HEK293 (cell line): ENCODE measurements around the gene TET3.

Experiments used
- ATF2 ChIP-seq: fragments of 450-650 bp; formaldehyde crosslinking; IDR thresholded peaks from 2 replicates; pipeline ENCODE4 v1.5.1; 2016; ENCODE audit warnings: missing biosample characterization, missing genetic modification characterization, low read depth
- BCL6B ChIP-seq: fragments of 450-650 bp; formaldehyde crosslinking; IDR thresholded peaks from 2 replicates; pipeline ENCODE4 v1.5.1; 2017; ENCODE audit warnings: missing biosample characterization, missing genetic modification characterization
- GLIS1 ChIP-seq: fragments of 450-650 bp; formaldehyde crosslinking; IDR thresholded peaks from 2 replicates; pipeline ENCODE4 v1.5.1; 2016; ENCODE audit warnings: missing biosample characterization, missing genetic modification characterization
- GLIS2 ChIP-seq: fragments of 450-650 bp; formaldehyde crosslinking; IDR thresholded peaks from 2 replicates; pipeline ENCODE4 v1.5.1; 2016; ENCODE audit warnings: missing biosample characterization, missing genetic modification characterization
- KLF16 ChIP-seq: fragments of 450-650 bp; formaldehyde crosslinking; IDR thresholded peaks from 2 replicates; pipeline ENCODE4 v1.5.1; 2017; ENCODE audit warnings: missing biosample characterization, missing genetic modification characterization
- PRDM1 ChIP-seq: fragments of 450-650 bp; formaldehyde crosslinking; IDR thresholded peaks from 2 replicates; pipeline ENCODE4; 2016; ENCODE audit warnings: missing biosample characterization, missing genetic modification characterization
- TRIM28 ChIP-seq: IDR thresholded peaks from 2 replicates; pipeline ENCODE4 v1.6.1; 2011; ENCODE audit warnings: low read length, control low read depth, borderline replicate concordance
- WT1 ChIP-seq: fragments of 450-650 bp; formaldehyde crosslinking; IDR thresholded peaks from 2 replicates; pipeline ENCODE4 v1.5.1; 2016; ENCODE audit warnings: missing biosample characterization, missing genetic modification characterization
- ZBTB17 ChIP-seq: fragments of 450-650 bp; formaldehyde crosslinking; IDR thresholded peaks from 2 replicates; pipeline ENCODE4 v1.5.1; 2016; ENCODE audit warnings: missing biosample characterization, missing genetic modification characterization
- ZBTB20 ChIP-seq: fragments of 450-650 bp; formaldehyde crosslinking; IDR thresholded peaks from 2 replicates; pipeline ENCODE4 v1.5.1; 2016; ENCODE audit warnings: missing biosample characterization, missing genetic modification characterization
- ZBTB7A ChIP-seq: fragments of 450-650 bp; formaldehyde crosslinking; IDR thresholded peaks from 2 replicates; pipeline ENCODE4 v1.5.1; 2016; ENCODE audit warnings: low read depth, missing biosample characterization, missing genetic modification characterization
- ZFP41 ChIP-seq: fragments of 450-650 bp; formaldehyde crosslinking; IDR thresholded peaks from 2 replicates; pipeline ENCODE4 v1.5.1; 2016; ENCODE audit warnings: missing biosample characterization, missing genetic modification characterization, borderline replicate concordance
- ZIC2 ChIP-seq: fragments of 450-650 bp; formaldehyde crosslinking; IDR thresholded peaks from 2 replicates; pipeline ENCODE4 v1.5.1; 2016; ENCODE audit warnings: missing biosample characterization, missing genetic modification characterization
- ZNF138 ChIP-seq: fragments of 450-650 bp; formaldehyde crosslinking; IDR thresholded peaks from 2 replicates; pipeline ENCODE4 v1.5.1; 2016; ENCODE audit warnings: missing biosample characterization, missing genetic modification characterization, borderline replicate concordance
- ZNF16 ChIP-seq: fragments of 450-650 bp; formaldehyde crosslinking; IDR thresholded peaks from 2 replicates; pipeline ENCODE4 v1.5.1; 2016; ENCODE audit warnings: low read depth, missing biosample characterization, missing genetic modification characterization
- ZNF169 ChIP-seq: fragments of 450-650 bp; formaldehyde crosslinking; IDR thresholded peaks from 2 replicates; pipeline ENCODE4 v1.5.1; 2016; ENCODE audit warnings: missing biosample characterization, missing genetic modification characterization
- ZNF211 ChIP-seq: fragments of 450-650 bp; formaldehyde crosslinking; IDR thresholded peaks from 2 replicates; pipeline ENCODE4 v1.5.1; 2016; ENCODE audit warnings: low read depth, missing biosample characterization, missing genetic modification characterization
- ZNF266 ChIP-seq: fragments of 450-650 bp; formaldehyde crosslinking; IDR thresholded peaks from 2 replicates; pipeline ENCODE4 v1.5.1; 2016; ENCODE audit warnings: missing biosample characterization, missing genetic modification characterization, low read depth
- ZNF366 ChIP-seq: fragments of 450-650 bp; formaldehyde crosslinking; conservative IDR thresholded peaks from 2 replicates; pipeline ENCODE4 v1.5.1; 2016; ENCODE audit warnings: missing biosample characterization, missing genetic modification characterization
- ZNF391 ChIP-seq: fragments of 450-650 bp; formaldehyde crosslinking; IDR thresholded peaks from 2 replicates; pipeline ENCODE4 v1.5.1; 2016; ENCODE audit warnings: low read depth, missing biosample characterization, missing genetic modification characterization, borderline replicate concordance
- ZNF473 ChIP-seq: fragments of 450-650 bp; formaldehyde crosslinking; IDR thresholded peaks from 2 replicates; pipeline ENCODE4 v1.5.1; 2017; ENCODE audit warnings: missing biosample characterization, missing genetic modification characterization
- ZNF48 ChIP-seq: fragments of 450-650 bp; formaldehyde crosslinking; IDR thresholded peaks from 2 replicates; pipeline ENCODE4 v1.5.1; 2016; ENCODE audit warnings: missing biosample characterization, missing genetic modification characterization
- ZNF560 ChIP-seq: fragments of 450-650 bp; formaldehyde crosslinking; IDR thresholded peaks from 2 replicates; pipeline ENCODE4 v1.5.1; 2017; ENCODE audit warnings: missing biosample characterization, missing genetic modification characterization, borderline replicate concordance
- ZNF571 ChIP-seq: fragments of 450-650 bp; formaldehyde crosslinking; IDR thresholded peaks from 2 replicates; pipeline ENCODE4 v1.5.0; 2017; ENCODE audit warnings: missing biosample characterization, missing genetic modification characterization
- ZNF596 ChIP-seq: fragments of 450-650 bp; IDR thresholded peaks from 2 replicates; pipeline ENCODE4 v1.5.0; 2018; ENCODE audit warnings: missing biosample characterization, mild to moderate bottlenecking, missing genetic modification characterization, moderate library complexity
- ZNF621 ChIP-seq: fragments of 450-650 bp; formaldehyde crosslinking; IDR thresholded peaks from 2 replicates; pipeline ENCODE4 v1.5.1; 2017; ENCODE audit warnings: missing biosample characterization, missing genetic modification characterization
- ZNF658 ChIP-seq: fragments of 450-650 bp; formaldehyde crosslinking; IDR thresholded peaks from 2 replicates; pipeline ENCODE4; 2016; ENCODE audit warnings: missing biosample characterization, missing genetic modification characterization
- ZNF677 ChIP-seq: fragments of 450-650 bp; IDR thresholded peaks from 2 replicates; pipeline ENCODE4 v1.5.0; 2018; ENCODE audit warnings: missing biosample characterization, mild to moderate bottlenecking, missing genetic modification characterization, moderate library complexity
- ZNF747 ChIP-seq: fragments of 450-650 bp; formaldehyde crosslinking; IDR thresholded peaks from 2 replicates; pipeline ENCODE4 v1.5.1; 2016; ENCODE audit warnings: missing biosample characterization, missing genetic modification characterization
- ZNF768 ChIP-seq: fragments of 450-650 bp; formaldehyde crosslinking; IDR thresholded peaks from 2 replicates; pipeline ENCODE4 v1.5.1; 2018; ENCODE audit warnings: missing biosample characterization, mild to moderate bottlenecking, missing genetic modification characterization
- ZNF785 ChIP-seq: fragments of 450-650 bp; formaldehyde crosslinking; IDR thresholded peaks from 2 replicates; pipeline ENCODE4 v1.5.1; 2016; ENCODE audit warnings: missing biosample characterization, missing genetic modification characterization
- ZSCAN4 ChIP-seq: fragments of 450-650 bp; formaldehyde crosslinking; IDR thresholded peaks from 2 replicates; pipeline ENCODE4 v1.5.1; 2017; ENCODE audit warnings: missing biosample characterization, missing genetic modification characterization
- TF ChIP-seq, protein P1 (sequence below): fragments of 450-650 bp; formaldehyde crosslinking; conservative IDR thresholded peaks from 2 replicates; pipeline ENCODE4 v1.5.1; 2016; ENCODE audit warnings: low read depth, missing biosample characterization, missing genetic modification characterization

Gene TET3

GRCh38 chr2:74004212-74005182, 19.8 kb downstream of the TET3 start (continued):
- TF ChIP-seq ZFP41 (no peak), ZNF677 (no peak), ZNF211 (tag by site-specific recombination) (no peak), ZNF785 (tag by site-specific recombination) (no peak), ZNF138 (no peak), ZNF391 (tag by site-specific recombination) (no peak), ZNF169 (tag by site-specific recombination) (no peak), ZNF621 (tag by site-specific recombination) (no peak), PRDM1 (tag by site-specific recombination) (no peak), WT1 (tag by site-specific recombination) (0 out of 2 replicates have a peak, but pooled peaks have one; percentile 14), GLIS2 (no peak), GLIS1 (tag by site-specific recombination) (peak; percentile 65), ZNF747 (tag by site-specific recombination) (no peak), ATF2 (no peak), ZNF596 (no peak), ZBTB20 (tag by site-specific recombination) (no peak), ZIC2 (tag by site-specific recombination) (0 out of 2 replicates have a peak, but pooled peaks have one; percentile 7), ZNF366 (tag by site-specific recombination) (no peak), ZBTB17 (tag by site-specific recombination) (peak; percentile 67), ZSCAN4 (no peak), TRIM28 (no peak), ZNF571 (tag by site-specific recombination) (no peak), KLF16 (tag by site-specific recombination) (no peak), ZNF48 (tag by site-specific recombination) (no peak), ZNF473 (tag by site-specific recombination) (no peak), BCL6B (tag by site-specific recombination) (no peak), ZNF560 (tag by site-specific recombination) (no peak), ZNF658 (tag by site-specific recombination) (no peak), ZNF266 (tag by site-specific recombination) (no peak), ZBTB7A (tag by site-specific recombination) (no peak), ZNF16 (tag by site-specific recombination) (no peak), ZNF768 (tag by site-specific recombination) (no peak)
- TF ChIP-seq, protein P1, sequence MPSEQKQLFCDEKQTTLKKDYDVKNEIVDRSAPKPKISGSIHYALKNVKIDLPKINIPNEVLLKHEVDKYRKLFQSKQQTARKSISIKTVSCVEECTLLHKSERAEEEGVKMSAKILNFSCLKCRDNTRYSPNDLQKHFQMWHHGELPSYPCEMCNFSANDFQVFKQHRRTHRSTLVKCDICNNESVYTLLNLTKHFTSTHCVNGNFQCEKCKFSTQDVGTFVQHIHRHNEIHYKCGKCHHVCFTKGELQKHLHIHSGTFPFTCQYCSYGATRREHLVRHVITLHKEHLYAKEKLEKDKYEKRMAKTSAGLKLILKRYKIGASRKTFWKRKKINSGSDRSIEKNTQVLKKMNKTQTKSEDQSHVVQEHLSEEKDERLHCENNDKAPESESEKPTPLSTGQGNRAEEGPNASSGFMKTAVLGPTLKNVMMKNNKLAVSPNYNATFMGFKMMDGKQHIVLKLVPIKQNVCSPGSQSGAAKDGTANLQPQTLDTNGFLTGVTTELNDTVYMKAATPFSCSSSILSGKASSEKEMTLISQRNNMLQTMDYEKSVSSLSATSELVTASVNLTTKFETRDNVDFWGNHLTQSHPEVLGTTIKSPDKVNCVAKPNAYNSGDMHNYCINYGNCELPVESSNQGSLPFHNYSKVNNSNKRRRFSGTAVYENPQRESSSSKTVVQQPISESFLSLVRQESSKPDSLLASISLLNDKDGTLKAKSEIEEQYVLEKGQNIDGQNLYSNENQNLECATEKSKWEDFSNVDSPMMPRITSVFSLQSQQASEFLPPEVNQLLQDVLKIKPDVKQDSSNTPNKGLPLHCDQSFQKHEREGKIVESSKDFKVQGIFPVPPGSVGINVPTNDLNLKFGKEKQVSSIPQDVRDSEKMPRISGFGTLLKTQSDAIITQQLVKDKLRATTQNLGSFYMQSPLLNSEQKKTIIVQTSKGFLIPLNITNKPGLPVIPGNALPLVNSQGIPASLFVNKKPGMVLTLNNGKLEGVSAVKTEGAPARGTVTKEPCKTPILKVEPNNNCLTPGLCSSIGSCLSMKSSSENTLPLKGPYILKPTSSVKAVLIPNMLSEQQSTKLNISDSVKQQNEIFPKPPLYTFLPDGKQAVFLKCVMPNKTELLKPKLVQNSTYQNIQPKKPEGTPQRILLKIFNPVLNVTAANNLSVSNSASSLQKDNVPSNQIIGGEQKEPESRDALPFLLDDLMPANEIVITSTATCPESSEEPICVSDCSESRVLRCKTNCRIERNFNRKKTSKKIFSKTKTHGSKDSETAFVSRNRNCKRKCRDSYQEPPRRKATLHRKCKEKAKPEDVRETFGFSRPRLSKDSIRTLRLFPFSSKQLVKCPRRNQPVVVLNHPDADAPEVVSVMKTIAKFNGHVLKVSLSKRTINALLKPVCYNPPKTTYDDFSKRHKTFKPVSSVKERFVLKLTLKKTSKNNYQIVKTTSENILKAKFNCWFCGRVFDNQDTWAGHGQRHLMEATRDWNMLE (tag by site-specific recombination): no peak
